Endothelial cell of hepatic sinusoid (primary cell): ENCODE data around the gene HUS1.

Experiments
- in situ Hi-C: cut with HindIII; loops from 2 replicates; pipeline ENCODE4 v1.10.0; 2017; ENCODE audit warnings: low sequenced_read_pairs

Gene HUS1

DNA sequence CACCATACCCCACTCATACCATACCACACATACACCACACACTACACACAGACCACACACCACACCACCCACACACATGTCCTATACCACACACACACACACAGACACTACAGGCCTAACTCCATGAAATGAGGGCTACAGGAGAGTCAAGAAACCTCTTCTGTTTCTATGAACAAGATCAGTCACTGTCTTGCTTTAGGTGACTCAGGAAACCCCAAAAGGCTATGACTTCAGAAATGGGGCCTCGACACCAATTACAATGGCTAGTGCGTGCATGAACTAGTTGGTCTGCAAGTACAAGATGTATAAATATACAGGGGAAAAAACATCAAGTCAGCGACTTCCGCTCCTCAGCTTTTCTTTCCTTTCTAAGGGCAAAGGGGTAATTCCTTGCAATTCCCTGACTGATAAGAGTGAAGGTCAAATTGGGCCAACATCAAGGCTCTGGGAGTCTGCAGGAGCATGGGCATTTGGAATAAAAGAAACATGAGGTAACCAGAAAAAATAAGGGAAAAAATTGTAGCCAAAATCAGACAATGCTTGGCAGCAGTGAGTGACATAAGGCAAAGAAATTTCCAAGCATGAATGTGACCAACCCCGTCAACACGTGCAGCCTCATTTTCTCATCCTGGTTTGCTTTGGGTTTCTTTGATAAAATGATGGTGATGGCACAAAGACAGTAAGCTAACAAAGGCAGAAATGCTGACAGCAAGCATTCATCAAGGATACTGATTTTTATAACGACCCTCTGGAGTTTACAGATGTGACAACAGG lies 32.6 kb downstream of the HUS1 start:
- in situ Hi-C loops: no loop called here

DNA sequence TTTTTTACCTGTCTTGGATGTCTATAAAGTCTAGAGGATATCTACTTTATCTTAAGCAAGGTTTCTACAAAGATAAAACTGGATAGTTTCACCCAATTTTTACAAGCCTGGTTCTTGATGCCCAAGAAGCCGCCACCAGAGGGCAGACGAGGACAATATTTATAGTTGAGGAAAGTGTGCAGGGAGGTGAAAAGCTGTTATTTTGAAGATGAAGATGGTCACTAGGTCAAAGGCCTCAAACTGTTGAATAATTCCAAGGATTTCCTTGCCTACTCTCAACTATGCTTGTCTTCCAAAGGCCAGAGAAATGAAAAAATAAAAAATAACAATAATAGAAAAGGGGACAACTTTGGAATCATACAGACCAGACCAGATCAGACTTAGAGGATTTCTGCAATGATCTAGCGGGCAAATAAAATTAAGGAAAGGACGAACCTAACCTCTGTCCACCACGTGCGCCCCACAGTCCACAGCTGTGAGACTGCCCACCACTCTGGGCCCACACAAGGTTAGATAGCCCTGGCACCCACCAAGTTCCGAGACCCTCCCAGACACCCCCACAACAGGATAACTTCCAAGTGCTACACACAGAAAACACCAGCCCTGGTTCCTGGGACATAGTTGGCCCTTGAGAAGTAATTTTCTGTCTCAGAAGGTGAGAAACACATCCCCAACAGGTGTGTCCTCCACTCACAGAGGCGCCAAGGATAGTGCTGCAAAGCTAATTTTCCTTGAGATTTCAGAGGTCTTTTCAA lies 34.0 kb downstream of the HUS1 start:
- in situ Hi-C loops: no loop called here

DNA sequence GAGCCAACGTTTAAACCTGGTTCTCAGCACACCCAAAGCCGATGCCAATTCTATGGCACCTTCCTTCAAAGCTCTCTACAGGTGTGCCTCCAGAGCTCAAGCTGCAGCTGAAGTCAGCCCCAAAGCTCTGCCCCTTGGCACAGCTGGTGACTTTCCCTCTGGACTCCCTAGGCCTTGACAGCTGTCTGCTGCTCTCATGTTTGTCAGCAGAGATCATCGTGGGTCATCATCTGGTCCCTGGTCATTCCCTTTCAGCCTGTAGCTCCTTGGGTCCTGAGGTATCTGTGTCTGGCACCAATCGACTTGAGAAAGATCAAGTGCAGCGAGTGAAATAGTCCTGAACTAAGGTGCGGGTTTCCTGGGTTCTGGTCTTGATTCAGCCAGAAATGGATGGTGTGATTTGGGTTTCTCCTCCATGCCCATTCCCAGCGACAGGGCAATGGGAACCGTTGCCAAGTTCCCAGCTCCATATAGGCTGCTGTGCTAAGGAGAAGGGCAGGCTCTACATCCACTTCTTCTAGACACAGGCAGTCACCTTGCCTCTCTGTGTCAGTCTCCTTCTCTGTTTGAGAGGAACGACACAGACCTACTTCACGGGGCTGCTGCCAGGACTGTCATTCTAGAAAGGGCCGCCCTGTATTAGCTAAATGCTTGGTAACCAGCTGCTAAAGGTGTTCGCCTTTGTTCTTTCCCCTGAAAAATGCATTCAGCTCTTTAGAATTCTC lies 34.7 kb downstream of the HUS1 start:
- in situ Hi-C loops: loop anchor here (5.0 kb wide), 2 partner anchors 33 to 57 kb away; partner anchors contain the start of gene HUS1

DNA sequence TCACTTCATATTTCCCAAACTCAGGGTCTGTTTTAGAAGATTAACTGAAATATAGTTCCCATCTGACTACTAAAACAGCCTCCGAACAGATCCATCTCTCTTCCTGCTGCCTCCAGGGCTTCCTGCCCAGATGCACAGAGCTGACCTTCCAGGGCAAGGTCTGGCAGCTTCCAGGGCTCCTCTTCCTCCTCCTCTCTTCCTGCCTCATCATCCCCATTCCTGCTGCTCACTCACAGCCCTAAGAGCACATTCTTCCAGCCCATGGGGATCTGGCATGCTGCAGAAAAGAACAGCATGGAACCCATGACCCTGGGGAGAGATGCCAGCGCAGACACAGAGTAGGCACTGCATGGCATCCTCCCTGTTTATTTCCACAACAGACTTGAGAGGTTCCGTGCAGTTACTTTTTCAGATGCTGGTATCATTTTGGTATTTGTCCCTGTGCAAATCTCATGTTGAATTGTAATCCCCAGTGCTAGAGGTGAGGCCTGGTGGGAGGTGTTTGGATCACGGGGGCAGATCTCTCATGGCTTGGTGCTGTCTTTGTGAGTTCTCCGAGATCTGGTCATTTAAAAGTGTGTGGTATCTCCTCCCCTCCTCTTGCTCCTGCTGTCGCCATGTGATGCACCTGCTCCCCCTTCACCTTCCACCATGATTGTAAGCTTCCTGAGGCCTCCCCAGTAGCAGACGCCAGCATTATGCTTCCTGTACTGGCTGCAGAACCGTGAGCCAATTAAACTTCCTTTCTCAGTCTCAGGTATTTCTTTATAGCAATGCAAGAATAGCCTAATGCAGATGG lies 35.5 kb downstream of the HUS1 start:
- in situ Hi-C loops: loop anchor here (5.0 kb wide), 2 partner anchors 33 to 57 kb away; partner anchors contain the start of gene HUS1

DNA sequence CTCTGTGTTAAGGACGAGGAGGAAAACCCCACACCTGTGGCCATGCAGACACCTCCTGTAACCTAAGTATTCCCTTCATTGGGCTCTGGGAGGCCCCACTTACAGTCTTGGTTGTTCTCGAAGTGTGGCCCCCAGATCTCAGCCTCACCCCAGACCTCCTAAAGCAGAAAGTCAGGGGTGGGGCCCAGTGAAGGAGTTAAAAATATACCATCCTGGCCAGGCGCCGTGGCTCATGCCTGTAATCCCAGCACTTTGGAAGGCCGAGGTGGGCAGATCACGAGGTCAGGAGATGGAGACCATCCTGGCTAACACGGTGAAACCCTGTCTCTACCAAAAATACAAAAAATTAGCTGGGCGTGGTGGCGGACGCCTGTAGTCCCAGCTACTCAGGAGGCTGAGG lies 36.8 kb downstream of the HUS1 start:
- in situ Hi-C loops: loop anchor here (5.0 kb wide), 2 partner anchors 35 to 55 kb away; partner anchors contain the start of gene HUS1

DNA sequence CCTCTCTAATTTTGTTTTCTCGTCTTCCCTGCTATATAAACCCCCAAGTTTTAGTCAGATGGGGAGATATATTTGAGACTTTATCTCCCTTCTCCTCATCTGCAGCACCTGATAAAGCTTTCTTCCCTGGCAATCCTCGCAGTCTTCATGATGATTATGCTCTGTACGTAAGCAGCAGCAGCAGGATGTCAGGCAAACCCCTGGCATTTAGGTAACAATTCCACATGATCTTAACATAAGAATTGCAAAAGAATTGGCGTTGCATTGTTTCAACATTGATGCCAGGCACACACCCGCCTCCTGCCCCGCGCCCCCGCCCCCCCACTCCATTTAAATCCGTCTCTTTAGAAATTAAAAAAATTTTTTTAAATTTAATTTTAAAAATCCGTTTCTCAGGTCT lies 37.3 kb downstream of the HUS1 start:
- in situ Hi-C loops: loop anchor here (5.0 kb wide), 2 partner anchors 35 to 55 kb away; partner anchors contain the start of gene HUS1

DNA sequence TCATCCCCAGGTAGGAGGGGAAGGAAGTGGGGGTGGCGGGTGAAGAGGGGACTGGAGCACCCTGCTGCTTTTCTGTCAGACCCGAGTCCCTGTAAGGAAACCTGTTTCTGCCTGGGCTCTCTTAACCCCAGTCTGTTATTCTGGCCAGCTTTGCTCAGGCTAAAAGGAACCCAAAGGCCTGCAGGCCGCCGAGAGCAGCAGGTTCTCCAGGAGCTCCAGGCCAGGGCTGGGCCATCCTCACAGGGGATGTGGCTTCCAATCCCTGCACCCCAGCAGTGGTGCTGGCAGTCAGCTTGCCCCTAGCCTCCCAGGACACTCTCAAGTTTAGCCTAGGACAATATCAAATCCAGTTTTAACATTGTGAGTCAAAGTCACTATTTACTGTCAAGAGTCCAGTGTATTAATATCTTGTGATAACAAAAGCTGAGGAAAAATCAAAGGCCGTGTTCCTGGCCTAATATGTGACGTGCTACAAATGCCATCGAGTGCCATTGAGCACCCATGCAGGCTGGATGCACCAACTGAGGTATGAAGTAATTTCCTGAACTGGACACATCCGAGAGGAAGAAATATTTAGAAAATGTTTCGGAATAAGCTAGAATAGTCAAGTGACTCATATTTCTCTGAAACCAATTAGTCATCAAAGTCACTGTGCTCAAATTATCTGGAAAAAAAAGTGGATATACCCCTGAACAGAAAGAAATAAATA lies 38.1 kb downstream of the HUS1 start:
- in situ Hi-C loops: loop anchor here (5.0 kb wide), 2 partner anchors 36 to 54 kb away; partner anchors contain the start of gene HUS1

DNA sequence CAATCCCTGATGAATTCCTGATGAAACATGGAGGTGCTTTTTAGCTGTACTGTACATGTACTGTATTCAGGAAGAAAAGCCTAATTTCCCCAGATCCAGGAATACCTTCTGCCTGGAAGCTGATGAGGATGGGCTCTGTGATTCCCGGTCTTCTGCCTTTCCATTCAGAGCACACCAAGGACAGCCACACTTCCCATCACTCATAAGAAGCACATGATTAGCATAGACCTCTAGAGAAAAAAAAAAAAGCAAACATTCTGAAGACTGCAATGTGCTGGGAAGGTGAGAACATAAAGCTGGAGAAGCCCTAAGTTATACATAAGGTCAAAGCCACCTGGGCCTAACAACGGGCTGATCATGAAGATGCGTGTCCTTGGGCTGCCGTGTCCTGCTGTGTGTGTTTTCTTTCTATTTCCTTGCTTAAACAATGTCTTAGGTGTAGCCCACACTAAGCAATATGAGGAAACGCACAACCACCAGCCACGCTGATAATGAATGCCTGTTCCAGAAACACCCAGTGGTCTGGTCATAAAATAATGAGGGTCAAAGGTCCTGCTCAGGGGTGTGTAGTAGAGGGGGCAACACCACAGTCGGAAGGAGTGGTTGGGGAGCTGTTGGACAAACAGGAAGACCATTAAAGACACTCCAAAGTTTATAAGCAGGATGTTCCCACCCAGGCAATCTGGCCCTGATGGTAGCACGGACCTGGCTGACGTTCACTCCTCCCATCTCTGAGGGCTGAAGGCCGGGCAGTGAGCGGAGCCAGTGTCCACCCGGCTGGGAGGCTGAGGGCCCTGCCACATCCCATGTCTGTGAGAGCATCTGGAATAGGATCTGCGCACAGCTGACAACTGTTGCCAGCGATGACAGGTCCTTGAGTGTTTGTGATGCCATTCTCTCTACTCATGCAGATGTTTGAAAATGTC lies 39.1 kb downstream of the HUS1 start:
- in situ Hi-C loops: loop anchor here (5.0 kb wide), 2 partner anchors 37 to 53 kb away; partner anchors contain the start of gene HUS1

DNA sequence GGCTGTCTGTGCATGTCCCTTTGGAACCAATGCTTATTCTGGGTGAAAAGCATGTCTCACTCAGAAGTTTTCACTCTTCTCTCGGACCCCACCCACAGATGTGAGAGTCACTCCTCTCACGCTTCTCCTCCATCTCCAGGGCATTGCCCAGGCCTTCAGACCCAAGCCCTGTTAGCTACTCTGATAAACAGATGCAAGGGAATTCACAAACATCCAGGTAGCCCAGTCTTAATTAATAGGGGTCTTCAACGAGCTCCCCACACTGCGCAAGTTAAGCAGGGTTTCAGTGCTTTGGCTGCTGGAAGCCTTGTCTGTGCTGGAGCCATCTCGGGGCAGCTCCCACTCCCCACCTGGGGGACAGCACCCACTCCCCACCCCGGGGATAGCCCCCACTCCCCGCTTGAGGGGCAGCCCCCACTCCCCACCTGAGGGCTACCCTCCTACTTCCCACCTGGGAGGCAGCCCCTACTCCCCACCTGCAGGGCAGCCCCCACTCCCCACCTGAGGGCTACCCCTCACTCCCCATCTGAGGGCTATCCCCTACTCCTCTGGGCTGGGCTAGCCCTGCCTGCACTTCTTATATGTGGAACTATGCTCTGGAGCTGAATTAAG lies 39.9 kb downstream of the HUS1 start:
- in situ Hi-C loops: loop anchor here (5.0 kb wide), 2 partner anchors 38 to 52 kb away; partner anchors contain the start of gene HUS1

DNA sequence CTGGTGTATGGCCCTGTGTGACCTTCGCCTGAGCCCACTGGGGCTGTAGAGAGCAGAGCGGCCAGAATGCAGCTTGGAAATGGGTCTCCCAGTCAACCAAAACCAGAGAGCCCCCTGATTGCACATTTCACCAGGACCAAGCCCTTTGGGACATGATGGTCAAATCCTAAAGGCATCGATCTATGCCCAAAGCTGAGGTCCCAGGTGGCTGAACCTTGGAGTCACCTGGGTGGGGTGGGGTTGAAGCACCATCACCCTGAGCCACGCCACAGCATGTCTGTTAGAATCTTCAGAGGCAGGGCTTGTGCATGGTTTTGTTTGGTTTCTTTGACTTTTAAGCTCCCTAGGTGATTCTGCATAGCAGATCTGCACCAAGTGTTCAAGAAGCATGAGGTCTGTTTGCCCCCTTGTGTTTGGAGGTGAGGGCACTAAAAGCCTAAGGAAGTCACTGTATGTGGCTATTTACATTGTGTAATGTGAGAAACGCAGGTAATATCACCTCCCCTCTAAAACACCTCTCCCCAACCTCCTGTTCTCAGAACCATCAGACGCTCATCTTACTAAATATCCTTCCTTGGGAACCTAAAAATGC lies 40.7 kb downstream of the HUS1 start:
- in situ Hi-C loops: no loop called here

DNA sequence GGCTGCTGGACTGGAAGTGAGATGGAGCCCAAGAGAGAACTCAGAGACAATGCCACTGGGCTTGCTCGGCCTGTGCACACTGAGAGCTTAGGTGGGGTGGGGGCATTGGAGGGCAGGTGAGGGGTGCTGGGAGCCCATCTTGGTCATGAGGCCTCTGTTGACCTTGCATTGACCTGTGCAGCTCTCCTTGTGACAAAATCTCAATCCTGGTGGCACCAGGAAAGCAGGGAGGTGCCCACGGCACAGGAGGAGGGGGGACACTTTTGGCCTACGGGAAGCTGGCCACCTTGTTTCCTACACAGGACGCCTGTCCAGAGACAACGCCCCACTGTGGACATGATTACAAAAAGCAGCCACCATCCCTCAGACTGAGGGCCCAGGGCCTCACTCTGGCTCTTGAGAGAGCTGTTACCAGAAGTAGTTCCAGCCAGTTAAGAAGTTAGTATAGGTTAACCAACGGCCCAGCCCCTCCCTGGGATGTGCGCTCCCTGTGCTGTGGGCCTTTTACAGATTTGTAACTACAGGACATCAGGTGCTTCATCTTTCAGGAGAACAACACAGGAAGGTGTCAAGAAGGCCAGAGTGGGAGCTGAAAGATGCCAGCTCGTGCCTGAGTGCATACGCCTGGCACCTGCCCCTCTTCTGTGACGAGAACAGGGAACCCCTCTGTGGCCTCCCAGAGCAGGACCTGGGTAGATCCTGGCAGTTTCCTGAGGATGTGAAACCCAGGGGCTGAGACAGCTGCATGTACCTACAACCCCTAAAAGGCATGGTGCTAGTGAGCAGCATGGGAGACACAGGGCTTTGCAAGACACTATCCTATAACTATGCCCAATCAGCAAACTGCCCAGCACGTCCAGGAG lies 41.5 kb downstream of the HUS1 start:
- in situ Hi-C loops: no loop called here

DNA sequence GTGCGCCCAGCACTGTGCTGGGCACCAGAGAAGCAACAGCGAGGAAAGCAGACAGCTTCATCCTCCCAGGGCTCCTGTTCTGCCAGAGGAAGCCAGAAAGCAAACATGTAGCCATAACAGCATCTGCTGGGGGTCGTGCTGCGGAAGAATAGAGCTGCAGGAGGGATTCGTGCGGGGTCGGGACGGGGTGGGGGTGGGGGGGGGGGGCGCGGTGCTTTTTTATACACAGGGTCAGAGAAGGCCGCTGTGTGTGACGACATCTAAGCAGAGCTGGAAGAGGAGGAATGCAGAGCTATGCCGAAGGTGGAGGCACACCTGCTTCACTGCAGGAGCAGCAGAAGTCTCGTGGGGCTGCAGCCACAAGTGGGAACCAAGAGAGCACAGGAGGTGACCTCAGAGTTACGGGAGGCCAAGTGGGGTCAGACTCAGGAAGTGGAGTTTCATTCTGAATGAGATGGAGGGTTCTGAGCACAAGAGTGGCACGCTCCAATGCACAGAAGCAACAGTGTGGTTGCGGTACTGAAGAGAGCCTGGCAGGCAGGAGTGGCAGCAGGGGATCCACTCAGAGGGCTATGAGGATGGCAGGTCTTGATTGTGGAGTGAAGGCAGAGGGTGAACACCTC lies 42.2 kb downstream of the HUS1 start:
- in situ Hi-C loops: no loop called here

DNA sequence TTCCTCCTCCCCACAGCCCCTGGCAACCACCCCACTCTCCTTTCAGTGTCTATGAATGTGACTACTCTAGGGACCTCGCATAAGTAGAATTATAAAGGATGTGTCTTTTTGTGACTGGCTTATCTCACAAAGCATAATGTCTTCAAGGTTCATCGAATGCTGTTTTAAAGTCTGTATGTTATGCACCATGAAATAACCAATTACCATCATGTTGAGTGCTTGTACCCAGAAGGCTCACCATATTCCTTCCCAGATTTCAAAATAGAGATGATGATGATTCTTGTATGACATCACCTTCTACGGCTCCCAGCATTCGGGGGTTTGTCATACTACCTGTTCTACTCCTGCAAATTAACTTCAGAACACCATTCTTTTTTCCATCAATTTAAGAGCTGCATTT lies 43.1 kb downstream of the HUS1 start:
- in situ Hi-C loops: no loop called here

DNA sequence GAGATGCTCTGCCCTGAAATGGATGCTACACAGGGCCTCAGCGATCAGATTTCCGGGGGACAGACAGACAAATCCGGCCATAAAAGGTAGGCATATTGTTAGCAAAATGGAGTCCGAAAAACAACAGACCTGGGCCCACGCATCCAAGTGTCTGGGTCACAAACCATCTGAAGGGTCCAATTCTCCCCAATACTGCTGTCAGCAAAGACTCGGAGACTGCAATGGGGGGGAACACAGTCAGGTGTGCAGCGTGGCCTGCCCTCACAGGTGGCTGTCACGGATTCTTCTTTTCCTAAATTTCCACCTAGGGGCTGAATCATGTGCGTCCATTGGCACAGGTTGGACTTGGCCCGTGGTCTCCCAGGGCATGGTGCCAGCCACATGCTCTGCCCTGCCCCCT lies 44.1 kb downstream of the HUS1 start:
- in situ Hi-C loops: no loop called here

DNA sequence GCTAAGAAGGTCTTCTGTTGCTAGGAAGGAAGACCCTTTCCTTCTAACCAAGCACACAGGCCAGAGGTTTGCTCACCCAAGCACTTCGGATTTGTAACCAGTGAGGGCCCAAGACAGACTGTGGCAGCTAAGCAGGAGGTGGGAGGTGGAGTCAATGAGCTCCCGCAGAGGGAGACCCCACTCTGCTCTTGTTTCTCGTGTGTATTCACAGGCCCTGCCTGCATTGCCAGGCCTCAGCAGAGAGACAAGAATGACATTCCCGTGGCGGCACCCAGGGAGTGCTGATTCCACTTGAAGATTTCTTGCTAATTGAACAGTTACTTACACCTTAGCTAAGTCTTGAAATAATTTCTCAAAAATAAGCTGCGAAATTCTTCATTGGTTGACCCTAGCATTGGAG lies 44.6 kb downstream of the HUS1 start:
- in situ Hi-C loops: no loop called here

DNA sequence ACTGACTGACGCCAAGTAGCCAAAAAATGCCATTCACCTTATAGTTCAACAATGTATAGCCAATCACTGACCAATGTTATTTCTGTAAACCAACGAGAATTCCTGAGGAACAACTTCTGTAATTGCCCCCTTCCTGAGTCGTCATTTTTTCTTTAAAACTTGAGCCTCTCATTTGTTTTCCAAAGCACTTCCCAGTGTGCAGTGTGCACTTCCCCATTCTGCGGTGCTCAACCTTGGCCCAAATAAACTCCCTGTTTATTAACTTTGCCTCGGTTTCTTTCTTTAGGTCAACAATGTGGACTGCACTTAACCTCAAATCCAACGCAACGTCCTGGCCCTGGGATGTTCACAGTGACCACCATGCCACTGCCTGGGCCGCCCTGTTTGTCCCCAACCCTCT lies 46.2 kb downstream of the HUS1 start:
- in situ Hi-C loops: no loop called here
